ENCODE measurements around the gene MYO5C.
"Not testable (repeated sequence)": the region's sequence is repeated elsewhere in the genome, so short reads cannot be mapped to it uniquely, and the experiment has no call there.

MYO5C gene

GRCh38 chr15:52243697-52244555 is 51.7 kb downstream of the MYO5C start:
- DNase-seq, result no peak

- DNase-seq, result no peak
Observed at GRCh38 chr15:52243286-52243685, 52.3 kb downstream of the MYO5C start.

GRCh38 chr15:52241489-52241888 is 54.1 kb downstream of the MYO5C start:
- no peak for DNase-seq

- DNase-seq, result no peak
Observed at GRCh38 chr15:52240166-52240565, 55.4 kb downstream of the MYO5C start.

- not testable (repeated sequence) for DNase-seq
Observed at GRCh38 chr15:52238989-52239525, 56.5 kb downstream of the MYO5C start.

GRCh38 chr15:52238149-52238548 is 57.5 kb downstream of the MYO5C start:
- no peak for DNase-seq

- no peak for DNase-seq
Observed at GRCh38 chr15:52236013-52236412, 59.6 kb downstream of the MYO5C start.

GRCh38 chr15:52234596-52235541 is 60.7 kb downstream of the MYO5C start:
- no peak for DNase-seq

GRCh38 chr15:52233405-52233804 is 62.2 kb downstream of the MYO5C start:
- no peak for DNase-seq

GRCh38 chr15:52232327-52232726 is 63.3 kb downstream of the MYO5C start:
- DNase-seq, result no peak

- no peak for DNase-seq
Observed at GRCh38 chr15:52230073-52230472, 65.5 kb downstream of the MYO5C start.

GRCh38 chr15:52228921-52229320 is 66.7 kb downstream of the MYO5C start:
- DNase-seq, result peak in 1 of 2 experiments; percentile 3

GRCh38 chr15:52227456-52227855 is 68.1 kb downstream of the MYO5C start:
- DNase-seq, result no peak

- no peak for DNase-seq
Observed at GRCh38 chr15:52225230-52225629, 70.4 kb downstream of the MYO5C start.

GRCh38 chr15:52224211-52224610 is 71.4 kb downstream of the MYO5C start:
- no peak for DNase-seq

- DNase-seq, result no peak
Observed at GRCh38 chr15:52221730-52222129, 73.9 kb downstream of the MYO5C start.

- DNase-seq, result no peak
Observed at GRCh38 chr15:52220937-52221660, 74.5 kb downstream of the MYO5C start.

GRCh38 chr15:52220251-52220650 is 75.4 kb downstream of the MYO5C start:
- DNase-seq, result no peak

- no peak for DNase-seq
Observed at GRCh38 chr15:52218816-52219215, 76.8 kb downstream of the MYO5C start.

GRCh38 chr15:52218371-52218770 is 77.2 kb downstream of the MYO5C start:
- DNase-seq, result no peak

GRCh38 chr15:52217186-52217585 is 78.4 kb downstream of the MYO5C start:
- no peak for DNase-seq

GRCh38 chr15:52214553-52214952 is 81.1 kb downstream of the MYO5C start:
- DNase-seq, result no peak

GRCh38 chr15:52213206-52213605 is 82.4 kb downstream of the MYO5C start:
- DNase-seq, result no peak

All from NCI-H187 (cell line).